ENCODE results near the gene SNAPC1.

The SNAPC1 gene

DNA sequence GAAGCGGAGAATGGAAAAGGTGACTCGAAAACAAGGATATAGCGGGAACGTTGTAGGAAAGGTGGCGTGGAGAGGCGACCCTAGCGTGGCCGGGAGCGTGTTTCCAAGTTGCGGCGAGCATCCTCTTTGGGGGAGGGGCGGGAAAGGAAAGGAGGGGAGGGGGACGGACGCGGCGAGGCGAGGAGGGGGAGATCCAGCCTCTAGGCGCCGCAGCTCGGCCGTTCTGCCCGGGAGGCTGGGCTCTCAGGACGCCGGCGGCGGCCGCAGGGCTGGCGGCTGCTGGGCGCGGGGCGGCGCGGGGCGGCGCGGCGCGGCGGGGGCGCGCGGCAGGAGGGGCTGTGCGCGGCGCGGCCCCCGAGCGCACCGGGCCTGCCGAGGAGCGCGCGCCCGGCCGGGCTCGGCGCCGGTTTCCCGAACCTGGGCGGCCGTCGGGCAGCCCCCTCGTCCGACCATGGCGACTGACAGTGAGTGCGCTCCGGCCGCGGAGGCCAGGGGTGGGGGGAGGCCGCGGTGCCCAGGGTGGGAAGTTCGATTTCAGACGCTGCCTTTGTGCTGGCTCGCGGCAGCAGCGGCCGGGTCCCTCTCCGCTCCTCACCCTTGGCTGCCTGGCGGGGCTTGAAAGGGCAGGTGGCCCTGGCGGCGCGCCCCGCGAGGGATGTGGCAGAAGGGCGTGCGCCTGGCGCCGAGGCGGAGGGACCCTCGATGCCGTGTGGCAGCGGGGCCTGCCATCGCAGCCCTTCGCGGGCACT is 50.3 kb downstream of the SNAPC1 start, which contains the start of gene SYT16:
TSS of gene SYT16 (plus strand) at position 357 of the 749 bp plus-strand sequence.
- DNase-seq = peak; percentile 1

DNA sequence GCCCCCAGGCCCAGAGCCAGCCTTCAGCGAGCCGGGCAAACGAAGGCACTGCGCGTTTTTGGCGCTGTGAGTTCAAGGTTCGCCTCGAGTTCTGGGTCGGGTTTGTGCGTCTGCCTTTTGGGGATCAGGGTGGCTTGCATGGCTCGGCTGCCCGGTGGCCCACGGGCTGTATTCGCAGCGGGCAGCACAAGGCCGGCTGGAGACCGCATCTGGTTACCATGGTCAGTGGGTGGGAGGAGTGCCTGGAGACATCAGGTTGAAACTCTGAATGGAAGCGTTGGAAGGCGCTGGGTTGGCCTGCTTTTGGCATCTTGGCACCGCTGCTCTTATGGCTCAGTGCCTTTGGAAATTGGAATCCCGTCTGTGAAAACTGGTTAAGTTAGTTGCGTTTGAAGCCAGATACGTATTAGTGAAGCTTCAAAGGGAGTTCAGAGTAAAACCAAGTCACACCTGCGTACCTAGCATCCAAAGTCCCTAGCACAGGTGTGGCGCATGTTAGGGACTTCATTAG is 50.9 kb downstream of the SNAPC1 start:
- DNase-seq = no peak

DNA sequence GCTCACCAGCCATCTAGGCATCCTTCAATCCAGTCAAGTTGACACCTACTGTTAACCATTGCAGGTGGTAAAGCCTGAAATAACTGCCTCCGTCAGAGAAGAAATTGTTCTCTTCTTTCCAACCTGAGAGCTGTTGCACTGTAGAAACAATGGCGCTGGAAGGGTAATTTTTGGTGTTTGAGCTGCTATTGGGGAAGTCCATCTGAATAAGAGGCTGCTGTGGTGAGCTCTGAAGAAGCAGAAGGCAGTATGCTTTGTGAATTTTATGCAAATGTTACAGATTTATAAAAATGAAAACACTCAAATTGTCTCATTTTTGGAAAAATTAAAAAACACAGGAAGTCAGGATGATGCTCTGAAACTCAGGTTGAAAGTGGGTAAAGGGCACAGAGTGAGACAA is 60.2 kb downstream of the SNAPC1 start:
- DNase-seq = no peak

DNA sequence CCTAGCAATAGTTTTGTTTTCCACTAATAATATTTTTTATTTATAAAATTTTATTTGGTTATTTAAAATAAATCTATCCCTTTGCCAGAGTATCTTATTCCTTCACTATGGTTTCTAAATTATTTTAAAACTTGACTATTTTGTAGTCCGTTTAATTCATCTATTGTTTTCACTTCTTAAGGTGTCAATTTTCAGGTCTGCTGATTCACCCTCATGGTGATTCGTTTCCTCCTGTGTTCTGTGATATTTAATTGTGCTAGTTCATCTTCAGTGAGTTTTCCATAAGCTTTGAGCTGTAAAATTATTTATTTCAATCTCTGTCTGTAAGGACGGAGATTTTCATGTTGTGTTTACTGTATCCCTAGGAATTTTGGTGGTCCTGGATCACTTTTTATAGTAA is 70.6 kb downstream of the SNAPC1 start:
- DNase-seq = no peak

DNA sequence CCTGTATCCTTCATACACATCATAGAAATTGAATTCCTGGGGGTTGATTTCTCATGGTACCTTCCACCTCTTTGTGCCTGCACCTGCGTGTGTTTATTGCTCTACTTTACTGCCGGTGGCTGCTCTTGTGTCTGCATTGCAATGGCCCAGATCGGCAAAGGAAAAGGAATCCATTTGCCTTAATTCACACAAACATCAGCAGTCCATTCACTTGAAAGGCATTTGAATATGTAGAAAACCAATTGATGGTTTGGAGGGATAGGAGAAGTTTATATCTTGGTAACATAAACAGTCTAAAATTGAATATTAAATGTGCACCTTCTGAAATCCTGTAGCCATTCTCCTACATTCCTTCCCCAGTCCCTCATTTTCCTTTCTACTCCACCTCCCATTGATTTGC is 74.0 kb downstream of the SNAPC1 start:
- DNase-seq = no peak

DNA sequence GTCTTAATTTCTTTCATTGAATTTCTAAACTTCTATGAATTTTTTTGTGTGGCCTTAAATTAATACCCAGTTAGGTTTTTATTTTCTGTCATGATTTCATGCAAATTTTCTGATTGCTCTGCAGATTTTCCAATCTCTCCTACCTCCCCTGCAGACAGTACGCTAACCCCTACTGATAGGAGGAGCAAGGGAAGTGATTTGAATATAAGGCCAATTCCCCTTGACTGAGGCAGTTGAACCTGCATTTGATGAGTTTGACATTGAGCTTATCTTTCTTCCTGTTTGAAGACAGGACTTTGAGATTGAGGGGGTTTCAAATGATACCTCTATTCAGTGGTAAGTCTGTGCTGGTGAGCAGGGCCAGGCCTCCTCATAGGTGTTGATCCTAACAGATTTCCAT is 74.6 kb downstream of the SNAPC1 start:
- no peak for DNase-seq

DNA sequence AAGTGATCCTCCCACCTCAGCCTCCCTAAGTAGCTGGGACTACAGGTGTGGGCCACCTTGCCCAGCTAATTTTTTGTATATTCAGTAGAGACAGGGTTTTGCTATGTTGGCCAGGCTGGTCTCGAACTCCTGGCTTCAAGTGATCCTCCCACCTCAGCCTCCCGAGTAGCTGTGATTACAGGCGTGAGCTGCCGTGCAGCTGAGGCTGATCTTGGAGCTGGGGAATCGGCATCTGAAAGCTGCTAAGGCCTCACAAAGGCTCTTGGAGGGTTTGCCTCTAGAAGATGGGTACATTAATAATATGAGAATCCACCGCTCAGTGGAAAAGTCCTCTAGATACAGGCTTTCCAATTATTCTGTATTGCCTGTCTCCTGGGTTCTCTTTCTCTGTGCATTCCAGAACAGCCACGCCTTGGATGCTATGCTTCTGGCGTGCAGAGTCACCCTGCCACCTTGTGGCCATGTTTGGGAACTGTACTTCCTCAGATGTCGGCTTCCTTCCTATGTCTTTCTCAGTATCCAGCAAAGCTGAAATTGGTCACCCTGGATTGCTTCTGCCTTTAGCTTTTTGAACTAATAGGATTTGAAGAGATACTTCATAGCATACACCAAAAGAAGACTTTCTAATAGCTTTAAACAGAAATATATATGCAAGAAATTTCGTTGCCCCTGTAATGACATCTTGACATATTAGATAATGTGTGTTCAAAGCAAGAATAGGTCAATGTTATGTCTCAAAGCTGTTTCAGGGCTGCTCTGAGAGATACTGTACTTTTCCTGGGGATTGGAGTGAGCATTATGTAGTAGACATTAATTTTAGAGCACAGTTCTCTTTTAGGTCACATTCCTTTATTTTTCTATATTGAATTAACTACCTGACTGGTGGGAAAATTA is 75.4 kb downstream of the SNAPC1 start:
- peak; percentile 72 for DNase-seq

DNA sequence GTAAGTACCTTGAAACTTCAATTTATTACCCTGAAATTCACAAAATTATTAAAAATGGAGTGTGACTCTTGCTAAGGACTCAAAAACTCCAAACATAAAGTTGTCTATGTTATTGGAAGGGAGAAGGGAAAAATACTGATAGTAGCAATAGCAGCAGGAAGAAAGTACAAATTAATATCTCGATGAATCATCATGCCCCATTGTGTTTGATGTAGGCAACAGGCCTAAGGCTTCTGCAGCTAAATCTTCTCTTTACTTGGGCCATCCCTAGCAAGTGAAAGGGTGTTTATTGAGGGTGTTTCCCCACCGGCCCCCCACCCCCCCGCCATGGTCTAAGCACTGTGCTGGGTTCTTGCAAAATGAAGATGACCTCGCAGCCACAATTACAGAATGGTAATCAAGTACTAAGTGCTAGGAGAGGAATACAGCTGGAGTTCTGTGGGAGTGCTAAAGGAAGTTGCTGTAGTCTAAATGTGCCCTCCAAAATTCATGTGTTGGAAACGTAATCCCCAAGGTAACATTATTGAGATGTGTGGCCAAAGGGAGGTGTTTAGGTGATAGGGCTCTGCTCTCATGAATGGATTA is 76.5 kb downstream of the SNAPC1 start:
- no peak for DNase-seq

DNA sequence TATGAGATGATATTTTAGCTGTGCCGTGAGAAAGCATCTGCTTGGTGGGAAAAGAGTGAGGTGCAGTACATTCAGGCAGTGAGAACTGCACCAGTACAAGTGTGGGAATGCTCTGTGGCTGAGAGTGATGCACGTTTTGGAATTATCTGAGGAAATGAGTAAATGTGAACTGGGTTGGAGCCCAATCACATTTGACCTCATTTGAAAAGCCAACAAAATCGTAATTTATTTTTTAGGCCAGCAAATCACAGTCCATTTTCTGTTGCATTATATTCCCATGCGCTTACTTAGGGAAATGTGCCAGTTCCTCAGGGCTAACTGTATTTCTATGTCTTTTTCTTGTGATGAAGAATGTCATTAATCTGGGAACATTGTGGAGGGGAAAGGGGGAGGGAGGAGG is 77.3 kb downstream of the SNAPC1 start:
- DNase-seq = peak; percentile 64

DNA sequence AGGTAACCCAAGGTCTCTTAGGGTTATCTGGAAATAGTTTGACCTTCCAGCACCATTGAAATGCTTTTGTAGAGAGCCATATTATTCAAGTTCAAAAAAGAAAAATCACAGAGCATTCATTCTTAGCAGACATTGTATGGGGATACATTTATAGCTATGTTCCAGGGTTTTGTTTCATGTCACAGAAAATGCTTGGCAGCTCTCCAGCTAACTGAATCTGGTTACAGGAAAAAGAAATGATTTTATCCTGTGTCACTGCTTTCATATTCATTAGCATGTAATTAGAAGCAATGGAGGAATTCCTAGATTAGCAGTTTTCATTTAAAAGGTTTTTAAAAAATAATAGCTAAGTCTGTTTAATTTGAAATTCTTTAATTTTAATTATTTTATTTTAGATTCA is 78.9 kb downstream of the SNAPC1 start:
- peak; percentile 46 for DNase-seq

All from fibroblast of skin of right biceps (primary cell).